DND-41 (cell line): ENCODE results near the gene ZFP36L2.

ENCODE experiments used
- ATAC-seq: fragments of 200-7000 bp; cut with Tn5 transposase; 3 replicates; pipeline ENCODE4 v1.9.1; 2021; ENCODE audit warnings: low read depth; ENCODE audit not compliant: insufficient read depth
- DNase-seq: peaks from one replicate; pipeline ENCODE4 v3.0.0-alpha.2; 2020
- H2AFZ ChIP-seq: 2 replicates; pipeline ENCODE4 v1.6.0; 2012; ENCODE audit warnings: low read depth, low read length
- H3K27ac ChIP-seq: 2 replicates; pipeline ENCODE4 v1.5.1; 2012; ENCODE audit warnings: low read length, inconsistent platforms
- H3K27me3 ChIP-seq: fragments of 200-600 bp; sonication (generic); 2 replicates; pipeline ENCODE4 v1.6.0; 2012; ENCODE audit warnings: low read length, mild to moderate bottlenecking, inconsistent platforms; ENCODE audit not compliant: insufficient read depth, poor library complexity
- H3K36me3 ChIP-seq: 2 replicates; pipeline ENCODE4 v1.5.1; 2012; ENCODE audit warnings: low read length, inconsistent platforms; ENCODE audit not compliant: insufficient read depth
- H3K4me1 ChIP-seq: 2 replicates; pipeline ENCODE4 v1.5.1; 2012; ENCODE audit warnings: mild to moderate bottlenecking, low read length; ENCODE audit not compliant: insufficient read depth
- H3K4me2 ChIP-seq: 2 replicates; pipeline ENCODE4 v1.6.0; 2012; ENCODE audit warnings: mild to moderate bottlenecking, moderate library complexity, low read length, inconsistent platforms; ENCODE audit not compliant: insufficient read depth
- H3K4me3 ChIP-seq, 2 experiments: fragments of 200-600 bp in 1 of 2; shearing (Covaris generic) in 1 of 2; 2 replicates each; pipeline ENCODE4 v1.5.1; 2012 to 2016; ENCODE audit warnings: inconsistent platforms in 2 of 2, low read length in 2 of 2, mild to moderate bottlenecking in 2 of 2, low read depth in 1 of 2, moderate library complexity in 1 of 2
- H3K79me2 ChIP-seq: 2 replicates; pipeline ENCODE4 v1.6.0; 2012; ENCODE audit warnings: low read length, inconsistent platforms; ENCODE audit not compliant: insufficient read depth
- H3K9ac ChIP-seq: 2 replicates; pipeline ENCODE4 v1.6.0; 2012; ENCODE audit warnings: low read depth, mild to moderate bottlenecking, inconsistent platforms, low read length, moderate library complexity
- H3K9me3 ChIP-seq: 2 replicates; pipeline ENCODE4 v1.5.1; 2012; ENCODE audit warnings: low read length, moderate library complexity, mild to moderate bottlenecking, inconsistent platforms; ENCODE audit not compliant: insufficient read depth, severe bottlenecking
- H4K20me1 ChIP-seq: 2 replicates; pipeline ENCODE4 v1.6.0; 2012; ENCODE audit warnings: low read length; ENCODE audit not compliant: insufficient read depth
- EZH2 ChIP-seq: IDR thresholded peaks from 3 replicates; pipeline ENCODE4 v1.6.1; 2012; ENCODE audit warnings: borderline replicate concordance, low read depth, mild to moderate bottlenecking, moderate library complexity, low read length, inconsistent platforms; ENCODE audit not compliant: severe bottlenecking
- TF ChIP-seq, protein P1 (sequence below): IDR thresholded peaks from 2 replicates; pipeline ENCODE4 v1.5.1; 2012; ENCODE audit warnings: borderline replicate concordance, low read length, moderate library complexity, mild to moderate bottlenecking; ENCODE audit not compliant: poor library complexity, severe bottlenecking; ENCODE audit errors: extremely low read depth

ZFP36L2 gene

DNA sequence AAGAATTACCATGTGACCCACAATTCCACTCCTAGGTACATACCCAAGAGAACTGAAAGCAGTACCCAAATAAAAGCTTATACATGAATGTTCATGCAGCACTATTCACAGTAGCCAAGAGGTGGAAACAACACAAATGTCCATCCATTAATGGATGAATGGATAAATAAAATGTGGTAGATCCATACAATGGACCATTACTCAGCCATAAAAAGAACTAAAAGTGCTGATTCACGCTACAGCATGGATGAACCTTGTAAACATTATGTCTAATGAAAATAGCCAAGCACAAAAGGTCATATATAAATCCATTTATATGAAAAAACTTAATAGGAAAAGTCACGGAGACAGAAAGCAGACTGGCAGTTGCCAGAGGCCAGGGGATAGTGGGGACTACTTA lies 23.6 kb upstream of the ZFP36L2 start:
- H3K36me3 ChIP-seq: peaks cover 10% of the 10 kb centered on the region
- no peak for ATAC-seq
- no peak for DNase-seq
- H3K79me2 ChIP-seq: no peaks in the 10 kb centered on the region
- no peak overlapping the region for H2AFZ ChIP-seq
- no peak overlapping the region for H3K4me2 ChIP-seq
- no peaks in the 10 kb centered on the region for H3K9me3 ChIP-seq
- no peak overlapping the region for H3K27ac ChIP-seq
- no peaks in the 10 kb centered on the region for H4K20me1 ChIP-seq
- H3K4me1 ChIP-seq: no peaks in the 10 kb centered on the region
- H3K9ac ChIP-seq: no peak overlapping the region
- no peak for TF ChIP-seq EZH2
- TF ChIP-seq, protein P1, sequence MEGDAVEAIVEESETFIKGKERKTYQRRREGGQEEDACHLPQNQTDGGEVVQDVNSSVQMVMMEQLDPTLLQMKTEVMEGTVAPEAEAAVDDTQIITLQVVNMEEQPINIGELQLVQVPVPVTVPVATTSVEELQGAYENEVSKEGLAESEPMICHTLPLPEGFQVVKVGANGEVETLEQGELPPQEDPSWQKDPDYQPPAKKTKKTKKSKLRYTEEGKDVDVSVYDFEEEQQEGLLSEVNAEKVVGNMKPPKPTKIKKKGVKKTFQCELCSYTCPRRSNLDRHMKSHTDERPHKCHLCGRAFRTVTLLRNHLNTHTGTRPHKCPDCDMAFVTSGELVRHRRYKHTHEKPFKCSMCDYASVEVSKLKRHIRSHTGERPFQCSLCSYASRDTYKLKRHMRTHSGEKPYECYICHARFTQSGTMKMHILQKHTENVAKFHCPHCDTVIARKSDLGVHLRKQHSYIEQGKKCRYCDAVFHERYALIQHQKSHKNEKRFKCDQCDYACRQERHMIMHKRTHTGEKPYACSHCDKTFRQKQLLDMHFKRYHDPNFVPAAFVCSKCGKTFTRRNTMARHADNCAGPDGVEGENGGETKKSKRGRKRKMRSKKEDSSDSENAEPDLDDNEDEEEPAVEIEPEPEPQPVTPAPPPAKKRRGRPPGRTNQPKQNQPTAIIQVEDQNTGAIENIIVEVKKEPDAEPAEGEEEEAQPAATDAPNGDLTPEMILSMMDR: no peak
- no peaks in the 10 kb centered on the region for H3K27me3 ChIP-seq
- no peak overlapping the region for H3K4me3 ChIP-seq

DNA sequence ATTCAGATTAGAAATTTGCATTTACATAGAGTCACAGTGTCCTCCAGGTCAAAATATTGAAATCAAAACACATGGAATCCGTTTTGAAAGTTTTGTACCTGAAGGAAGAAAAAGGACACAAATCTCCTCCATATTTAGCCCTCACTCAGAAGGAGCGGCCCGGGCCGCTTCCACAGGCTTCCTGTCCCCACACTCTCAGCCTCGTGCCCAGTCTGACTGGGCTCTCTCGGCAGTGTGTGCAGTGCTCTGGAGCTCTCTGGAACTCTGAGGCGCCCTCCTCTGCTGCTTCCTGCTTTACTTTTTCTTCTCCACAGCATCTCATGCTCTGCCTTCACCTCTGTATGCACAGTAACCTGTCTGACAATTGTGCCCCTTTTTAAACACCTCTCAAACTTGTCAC lies 22.2 kb upstream of the ZFP36L2 start:
- H3K36me3 ChIP-seq: no peaks in the 10 kb centered on the region
- H3K27me3 ChIP-seq: no peaks in the 10 kb centered on the region
- no peaks in the 10 kb centered on the region for H3K79me2 ChIP-seq
- ATAC-seq: no peak
- TF ChIP-seq, protein P1: no peak
- TF ChIP-seq EZH2: no peak
- H3K4me1 ChIP-seq: no peaks in the 10 kb centered on the region
- H3K4me3 ChIP-seq: no peak overlapping the region
- H3K9ac ChIP-seq: no peak overlapping the region
- DNase-seq: no peak
- H2AFZ ChIP-seq: no peak overlapping the region
- no peaks in the 10 kb centered on the region for H4K20me1 ChIP-seq
- no peak overlapping the region for H3K27ac ChIP-seq
- H3K9me3 ChIP-seq: no peaks in the 10 kb centered on the region
- H3K4me2 ChIP-seq: no peak overlapping the region

DNA sequence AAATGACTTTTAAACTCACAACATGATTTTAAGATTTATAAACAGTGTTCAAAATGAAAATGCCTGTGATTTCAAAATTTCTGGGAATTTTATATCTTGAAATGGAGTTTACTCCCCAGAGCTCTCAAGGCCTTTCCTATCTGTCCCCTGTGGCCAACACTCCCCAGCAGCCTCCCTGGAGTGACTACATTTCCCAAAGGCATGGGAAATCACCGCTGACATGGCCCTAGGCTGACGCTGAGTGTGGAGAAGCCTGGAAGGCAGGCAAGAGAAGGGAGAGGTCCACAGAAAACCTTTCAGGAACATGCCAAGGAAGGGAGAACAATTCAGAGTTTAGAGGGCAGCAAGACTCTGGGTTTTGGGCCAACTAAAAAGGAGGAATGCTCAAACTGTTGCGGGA lies 20.2 kb upstream of the ZFP36L2 start:
- no peak for ATAC-seq
- no peak overlapping the region for H3K4me2 ChIP-seq

More for the DNA sequence above, 20.2 kb upstream of the ZFP36L2 start:
- Histone ChIP-seq H3K4me1 (no peaks in the 10 kb centered on the region), H3K79me2 (no peaks in the 10 kb centered on the region), H3K27me3 (no peaks in the 10 kb centered on the region), H3K36me3 (0 out of 2 replicates have a peak, but pooled peaks cover 1% of the 10 kb centered on the region), H3K9ac (no peak overlapping the region), H2AFZ (no peak overlapping the region), H4K20me1 (no peaks in the 10 kb centered on the region), H3K9me3 (no peaks in the 10 kb centered on the region), H3K27ac (no peak overlapping the region), H3K4me3 (no peak overlapping the region)
- no peak for DNase-seq
- no peak for TF ChIP-seq EZH2
- TF ChIP-seq, protein P1: no peak
